ENCODE results near the gene MEX3D.

Gene MEX3D

DNA sequence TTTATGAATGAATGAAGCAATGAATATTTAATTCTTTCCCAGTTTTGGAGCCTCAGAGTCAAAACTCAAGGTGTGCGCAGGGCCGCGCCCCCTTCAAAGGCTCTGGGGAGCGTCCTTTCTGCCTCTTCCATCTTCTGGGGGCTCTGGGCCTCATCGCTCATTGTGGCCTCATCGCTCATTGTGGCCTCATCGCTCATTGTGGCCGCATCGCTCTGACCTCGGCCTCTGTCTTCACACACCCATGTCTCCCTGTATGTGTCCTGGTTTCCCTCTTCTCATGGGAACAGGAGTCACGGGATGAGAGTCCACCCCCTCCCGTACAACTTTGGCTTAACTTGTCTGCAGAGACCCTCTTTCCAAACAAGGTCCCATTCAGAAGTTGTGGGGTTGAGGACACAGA is 3.2 kb upstream of the MEX3D start:
- POLR2A ChIA-PET: no interaction called here
- CTCF ChIA-PET: no interaction called here
- DNase-seq (ENCODE audit: low read depth, low spot score): no peak
- TF ChIP-seq, protein P1, sequence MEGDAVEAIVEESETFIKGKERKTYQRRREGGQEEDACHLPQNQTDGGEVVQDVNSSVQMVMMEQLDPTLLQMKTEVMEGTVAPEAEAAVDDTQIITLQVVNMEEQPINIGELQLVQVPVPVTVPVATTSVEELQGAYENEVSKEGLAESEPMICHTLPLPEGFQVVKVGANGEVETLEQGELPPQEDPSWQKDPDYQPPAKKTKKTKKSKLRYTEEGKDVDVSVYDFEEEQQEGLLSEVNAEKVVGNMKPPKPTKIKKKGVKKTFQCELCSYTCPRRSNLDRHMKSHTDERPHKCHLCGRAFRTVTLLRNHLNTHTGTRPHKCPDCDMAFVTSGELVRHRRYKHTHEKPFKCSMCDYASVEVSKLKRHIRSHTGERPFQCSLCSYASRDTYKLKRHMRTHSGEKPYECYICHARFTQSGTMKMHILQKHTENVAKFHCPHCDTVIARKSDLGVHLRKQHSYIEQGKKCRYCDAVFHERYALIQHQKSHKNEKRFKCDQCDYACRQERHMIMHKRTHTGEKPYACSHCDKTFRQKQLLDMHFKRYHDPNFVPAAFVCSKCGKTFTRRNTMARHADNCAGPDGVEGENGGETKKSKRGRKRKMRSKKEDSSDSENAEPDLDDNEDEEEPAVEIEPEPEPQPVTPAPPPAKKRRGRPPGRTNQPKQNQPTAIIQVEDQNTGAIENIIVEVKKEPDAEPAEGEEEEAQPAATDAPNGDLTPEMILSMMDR (IDR thresholded peaks at IDR 0.05; ENCODE audit: insufficient read depth, low read length, missing control alignments): no peak
- H3K4me3 ChIP-seq (ENCODE audit: low read depth, low read length): no peak overlapping the region

DNA sequence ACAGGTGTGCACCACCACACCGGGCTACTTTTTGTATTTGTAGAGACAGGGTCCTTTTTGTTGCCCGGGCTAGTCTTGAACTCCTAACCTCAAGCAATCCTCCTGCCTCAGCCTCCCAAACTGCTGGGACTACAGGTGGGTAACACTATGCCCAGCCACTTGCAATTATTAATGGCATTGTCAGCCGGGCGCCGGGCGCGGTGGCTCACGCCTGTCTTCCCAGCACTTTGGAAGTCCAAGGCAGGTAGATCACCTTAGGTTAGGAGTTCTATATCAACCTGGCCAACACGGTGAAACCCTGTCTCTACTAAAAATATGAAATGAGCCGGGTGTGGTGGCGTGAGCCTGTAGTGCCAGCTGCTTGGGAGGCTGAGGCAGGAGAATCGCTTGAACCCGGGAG is 2.7 kb upstream of the MEX3D start:
- no peak overlapping the region for H3K4me3 ChIP-seq (ENCODE audit: low read depth, low read length)
- TF ChIP-seq, protein P1 (IDR thresholded peaks at IDR 0.05; ENCODE audit: insufficient read depth, low read length, missing control alignments): no peak
- no peak for DNase-seq (ENCODE audit: low read depth, low spot score)
- ChIA-PET CTCF (interaction anchor here (1.1 kb wide), 1 partner anchor 24 kb away, joined by 3 read pairs; no protein-coding TSS in a partner anchor), POLR2A (no interaction called here)

DNA sequence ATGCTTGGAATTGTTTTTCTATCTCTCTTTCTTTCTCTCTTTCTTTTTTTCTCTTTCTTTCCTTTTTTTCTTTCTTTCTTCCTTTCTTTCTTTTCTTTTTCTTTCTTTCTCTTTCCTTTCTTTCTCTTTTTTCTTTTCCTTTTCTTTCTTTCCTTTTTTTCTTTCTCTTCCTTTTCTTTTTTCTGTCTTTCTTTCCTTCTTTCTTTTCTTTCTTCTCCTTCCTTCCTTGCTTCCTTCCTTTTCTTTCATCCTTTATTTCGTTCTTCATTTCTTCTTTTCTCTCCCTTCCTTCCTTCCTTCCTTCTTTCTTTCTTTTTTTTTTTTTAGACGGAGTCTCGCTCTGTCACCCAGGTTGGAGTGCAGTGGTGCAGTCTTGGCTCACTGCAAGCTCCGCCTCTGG is 1.9 kb upstream of the MEX3D start:
- ChIA-PET POLR2A (no interaction called here), CTCF (interaction anchor here (1.1 kb wide), 1 partner anchor 24 kb away, joined by 3 read pairs; no protein-coding TSS in a partner anchor)
- no peak overlapping the region for H3K4me3 ChIP-seq (ENCODE audit: low read depth, low read length)
- no peak for DNase-seq (ENCODE audit: low read depth, low spot score)
- TF ChIP-seq, protein P1 (IDR thresholded peaks at IDR 0.05; ENCODE audit: insufficient read depth, low read length, missing control alignments): no peak

DNA sequence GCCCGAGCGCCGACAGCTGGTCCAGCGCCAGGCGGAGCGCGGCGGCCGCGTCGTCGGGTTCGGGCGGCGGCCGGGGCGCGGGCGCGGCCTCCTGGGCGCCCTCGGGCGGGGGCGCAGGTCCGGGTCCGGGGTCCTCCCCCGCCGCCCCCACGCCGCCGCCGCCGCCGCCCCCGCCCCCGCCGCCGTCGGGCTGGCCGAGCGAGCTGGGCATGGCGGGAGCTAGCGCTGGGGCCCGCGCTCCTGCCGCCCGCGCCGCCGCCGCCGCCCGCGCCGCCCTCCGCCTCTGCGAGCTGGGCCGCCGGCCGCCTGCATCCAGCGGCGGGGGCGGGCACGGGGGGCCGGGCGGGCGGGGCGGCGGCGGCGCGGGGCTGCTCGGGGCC is 287 bp downstream of the MEX3D start:
- CTCF ChIA-PET: no interaction called here
- TF ChIP-seq, protein P1 (IDR thresholded peaks at IDR 0.05; ENCODE audit: insufficient read depth, low read length, missing control alignments): no peak
- no peak for DNase-seq (ENCODE audit: low read depth, low spot score)
- POLR2A ChIA-PET: no interaction called here
- peak overlapping the region; percentile 78 for H3K4me3 ChIP-seq (ENCODE audit: low read depth, low read length)

DNA sequence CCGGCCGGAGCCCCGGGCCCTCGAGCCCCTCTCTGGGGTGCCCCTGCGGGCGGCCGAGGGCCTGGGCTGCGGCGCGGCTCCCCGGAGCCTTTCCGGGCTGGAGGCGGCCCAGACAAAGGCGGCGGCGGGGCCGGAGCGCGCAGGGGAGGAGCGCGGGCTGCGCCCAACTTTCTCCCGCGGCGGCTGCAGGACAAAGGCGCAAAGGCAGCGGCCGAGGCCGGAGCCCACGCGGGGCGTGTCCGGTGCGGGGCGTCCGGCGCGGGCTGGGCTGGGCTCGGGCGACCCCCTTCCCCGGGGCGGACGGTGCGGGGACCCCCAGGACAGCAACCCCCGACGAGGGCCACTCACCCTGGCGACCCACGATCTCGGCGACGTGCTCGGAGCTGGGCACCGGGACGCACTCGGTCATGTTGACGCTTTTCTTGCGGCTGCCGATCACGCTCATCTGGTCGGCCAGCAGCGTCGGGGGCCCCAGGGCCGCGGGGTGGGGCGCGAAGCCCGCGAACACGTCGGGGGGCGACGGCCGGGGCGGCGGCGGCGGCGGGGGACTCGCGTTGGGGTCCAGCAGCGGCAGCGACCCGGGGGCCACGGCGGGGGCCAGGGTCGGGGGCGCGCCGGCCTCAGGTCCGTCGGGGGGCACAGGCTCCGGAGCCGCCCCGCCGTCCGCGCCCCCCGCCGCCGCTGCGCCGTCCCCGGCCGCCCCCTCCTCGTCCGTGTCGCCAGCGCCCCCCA is 843 bp downstream of the MEX3D start:
- TF ChIP-seq, protein P1 (IDR thresholded peaks at IDR 0.05; ENCODE audit: insufficient read depth, low read length, missing control alignments): no peak

DNA sequence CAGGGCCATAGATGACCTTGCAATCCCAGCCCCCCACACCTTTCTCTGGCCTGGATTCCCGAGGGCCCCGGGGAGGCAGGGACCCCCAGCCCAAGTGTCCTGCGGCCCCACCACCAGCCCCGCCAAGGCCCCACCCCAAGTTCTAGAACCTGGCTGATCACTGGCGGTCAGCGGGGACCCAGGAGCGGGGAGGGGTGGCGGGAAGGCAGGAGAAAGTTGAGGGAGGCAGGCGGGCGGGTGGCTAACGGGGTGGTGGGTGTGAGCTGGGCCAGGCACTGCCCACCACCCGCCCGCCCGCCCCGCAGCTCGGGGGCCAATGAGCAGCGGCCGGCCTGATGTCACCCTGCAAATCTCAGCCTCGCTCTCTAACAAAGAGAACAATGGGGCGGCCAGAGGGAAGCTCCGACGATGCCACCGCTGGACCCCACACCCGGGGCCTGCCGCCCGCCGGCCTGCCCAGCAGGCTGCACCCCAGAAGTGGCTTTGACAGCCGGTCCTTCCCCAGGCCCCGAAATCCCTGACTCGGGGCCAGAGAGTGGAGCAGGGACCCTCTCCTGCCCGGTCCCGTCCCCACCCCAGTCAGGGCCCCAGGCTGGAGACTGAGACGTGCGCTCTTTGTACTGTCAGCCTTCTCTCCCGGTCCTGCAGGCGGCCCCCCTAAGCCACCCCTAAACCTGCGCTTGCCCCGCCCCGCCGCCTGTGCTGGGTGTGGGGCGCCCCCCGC is 1.6 kb downstream of the MEX3D start:
- ChIA-PET CTCF (interaction anchor here (1.3 kb wide), 1 partner anchor 15 kb away, joined by 4 read pairs; no protein-coding TSS in a partner anchor), POLR2A (interaction anchor here (1.0 to 1.1 kb wide), 2 partner anchors 26 to 39 kb away, joined by 3 to 6 read pairs; partner anchors contain the start of genes MBD3 and UQCR11)
- DNase-seq (ENCODE audit: low read depth, low spot score): peak; percentile 9
- TF ChIP-seq, protein P1 (IDR thresholded peaks at IDR 0.05; ENCODE audit: insufficient read depth, low read length, missing control alignments): no peak
- H3K4me3 ChIP-seq (ENCODE audit: low read depth, low read length): peak overlapping the region; percentile 78

More for the DNA sequence above, 843 bp downstream of the MEX3D start:
- DNase-seq (ENCODE audit: low read depth, low spot score): no peak
- peak overlapping the region; percentile 78 for H3K4me3 ChIP-seq (ENCODE audit: low read depth, low read length)
- ChIA-PET POLR2A (interaction anchor here (1.1 kb wide), 1 partner anchor 38 kb away, joined by 3 read pairs; the partner anchor contains the start of gene UQCR11), CTCF (interaction anchor here (1.3 kb wide), 1 partner anchor 16 kb away, joined by 4 read pairs; no protein-coding TSS in a partner anchor)

Data from AG04449 (cell line).